Motor neuron (in vitro differentiated cells): Measurements from ENCODE around the gene LMTK3. TPM values are rescaled to one million over a fixed set of nuclear protein-coding genes. Genes with fewer than 3 reads are reported as not detected.

ENCODE experiments used
- ATAC-seq, 8 experiments: fragments of 200-7000 bp; cut with Tn5 transposase; replicated peaks in 6 of 8; 2 replicates each; pipeline ENCODE4 v1.8.0; 2021; ENCODE audit warnings: mild to moderate bottlenecking in 8 of 8, moderate library complexity in 8 of 8
- H3K27ac ChIP-seq, 2 donors: fragments of 250-450 bp; sonication (Bioruptor Pico); 2 replicates each; pipeline ENCODE4 v1.9.0; 2021; ENCODE audit warnings: antibody characterized with exemption in 2 of 2, mild to moderate bottlenecking in 2 of 2, moderate library complexity in 1 of 2
- H3K4me1 ChIP-seq, 2 donors: fragments of 250-450 bp; sonication (Bioruptor Pico); replicated peaks in 1 of 2; 2 replicates each; pipeline ENCODE4 v1.6.1; 2021; ENCODE audit warnings: antibody characterized with exemption in 2 of 2, mild to moderate bottlenecking in 2 of 2, moderate library complexity in 1 of 2
- H3K4me3 ChIP-seq, 5 donors: fragments of 250-450 bp; sonication (Bioruptor Pico); 2 replicates each; pipeline ENCODE4 v1.9.0; 2021; ENCODE audit warnings: antibody characterized with exemption in 5 of 5, mild to moderate bottlenecking in 5 of 5, moderate library complexity in 4 of 5
- WGBS, 10 experiments: fragments of 450-650 bp; shearing (Covaris generic); methylation state at CpG; one replicate each; pipeline ENCODE4 v1.0.0; 2022; 5-methylcytosine and 5-hydroxymethylcytosine counted together
- in situ Hi-C, 9 experiments: fragments of 400-800 bp; cut with MboI; loops; one replicate each; pipeline ENCODE4 v1.15.0; 2021; ENCODE audit warnings: low sequenced_read_pairs in 9 of 9, low pct_unique_long_range_greater_than_20kb in 2 of 9; ENCODE audit not compliant: unreplicated experiment in 9 of 9
- total RNA-seq, 8 experiments: library from RNA; unstranded; fragments of 300-600 nt; gene quantifications; 2 replicates each; pipeline versions ENCODE4 v1.2.3 to v1.2.4, GENCODE V29; 2022

LMTK3 gene
- total RNA-seq, 8 experiments from 2014 or later: 0.25 to 17.5 (median 6.1) TPM

GRCh38 chr19:48442116-48443035, 69.3 kb downstream of the LMTK3 start:
- no peak overlapping the region for H3K27ac ChIP-seq
- no peak overlapping the region for H3K4me3 ChIP-seq
- 80 to 100% (median 100%) methylated on average over 1 to 2 of the region's 94 CpGs; no CpG with 5 or more reads in 7 of the 10 experiments for WGBS, 10 experiments
- ATAC-seq: no peak
- peaks cover 13 to 16% of the 10 kb centered on the region in 2 donors for H3K4me1 ChIP-seq
- in situ Hi-C loops: no loop called here

- no peak overlapping the region for H3K27ac ChIP-seq
- in situ Hi-C loops: no loop called here
- peaks cover 11 to 12% of the 10 kb centered on the region in 2 donors for H3K4me1 ChIP-seq
- WGBS, 10 experiments: 80 to 100% (median 90%) methylated on average over 1 to 12 of the region's 20 CpGs; no CpG with 5 or more reads in 3 of the 10 experiments
- no peak for ATAC-seq
- H3K4me3 ChIP-seq: no peak overlapping the region
Measured at GRCh38 chr19:48441360-48442050, 70.1 kb downstream of the LMTK3 start.

GRCh38 chr19:48436586-48436985, 75.0 kb downstream of the LMTK3 start:
- Histone ChIP-seq H3K4me1 (no peaks in the 10 kb centered on the region), H3K27ac (no peak overlapping the region), H3K4me3 (no peak overlapping the region)
- ATAC-seq: no peak
- 59 to 86% (median 72%) methylated on average over 2 to 4 of the region's 5 CpGs; no CpG with 5 or more reads in 7 of the 10 experiments for WGBS, 10 experiments
- in situ Hi-C loops: no loop called here

Other genes with a start within 250 kb of the LMTK3 start
- 1 to 10 TPM in 6 of 8 experiments, under 1 TPM in 2; 0.15 to 6.4 (median 4.0) TPM for gene ZNF114, start 241.8 kb downstream of the LMTK3 start, total RNA-seq
- 100 to 1,000 TPM in 2 of 8 experiments, 10 to 100 TPM in 4, 1 to 10 TPM in 2; 5.3 to 382 (median 35.3) TPM for gene EMP3, start 186.3 kb downstream of the LMTK3 start, total RNA-seq
- 10 to 100 TPM in 1 of 8 experiments, 1 to 10 TPM in 7; 4.0 to 12.7 (median 7.9) TPM for gene TMEM143, start 147.9 kb downstream of the LMTK3 start, total RNA-seq
- 1 to 10 TPM in 1 of 8 experiments, not detected in 7; 1.4 TPM for gene SYNGR4, start 147.5 kb downstream of the LMTK3 start, total RNA-seq
- gene KDELR1, start 120.3 kb downstream of the LMTK3 start, total RNA-seq: 100 to 1,000 TPM in 4 of 8 experiments, 10 to 100 TPM in 4; 79.6 to 120 (median 96.8) TPM
- 1 to 10 TPM in 4 of 8 experiments, under 1 TPM in 4; 0.31 to 3.2 (median 1.2) TPM for gene GRIN2D, start 118.2 kb downstream of the LMTK3 start, total RNA-seq
- gene GRWD1, start 65.9 kb downstream of the LMTK3 start, total RNA-seq: 10 to 100 TPM; 10.6 to 46.5 (median 21.8) TPM
- 1 to 10 TPM in 3 of 8 experiments, under 1 TPM in 5; 0.49 to 1.3 (median 0.86) TPM for gene KCNJ14, start 56.3 kb downstream of the LMTK3 start, total RNA-seq
- 10 to 100 TPM; 17.3 to 84.5 (median 39.3) TPM for gene CYTH2, start 42.5 kb downstream of the LMTK3 start, total RNA-seq
- 1 to 10 TPM in 1 of 8 experiments, under 1 TPM in 7; 0.16 to 1.9 (median 0.54) TPM for gene SULT2B1, start 40.3 kb upstream of the LMTK3 start, total RNA-seq
- gene SPACA4, start 94.9 kb upstream of the LMTK3 start, total RNA-seq: under 1 TPM in 4 of 8 experiments, not detected in 4; 0.22 to 0.66 (median 0.50) TPM
- gene FAM83E, start 103.2 kb upstream of the LMTK3 start, total RNA-seq: 1 to 10 TPM in 4 of 8 experiments, under 1 TPM in 4; 0.54 to 2.5 (median 1.1) TPM
- gene RPL18, start 107.3 kb upstream of the LMTK3 start, total RNA-seq: 1,000 to 10,000 TPM; 1,630 to 4,209 (median 2,425) TPM
- gene SPHK2, start 107.7 kb upstream of the LMTK3 start, total RNA-seq: 10 to 100 TPM in 7 of 8 experiments, 1 to 10 TPM in 1; 8.9 to 29.5 (median 16.1) TPM
- gene DBP, start 125.5 kb upstream of the LMTK3 start, total RNA-seq: 10 to 100 TPM in 4 of 8 experiments, 1 to 10 TPM in 4; 3.3 to 19.6 (median 10.4) TPM
- 10 to 100 TPM; 18.4 to 62.1 (median 32.0) TPM for gene CA11, start 134.4 kb upstream of the LMTK3 start, total RNA-seq
- 1 to 10 TPM in 1 of 8 experiments, under 1 TPM in 6, not detected in 1; 0.16 to 1.3 (median 0.50) TPM for gene NTN5, start 161.2 kb upstream of the LMTK3 start, total RNA-seq
- gene FUT2, start 184.1 kb upstream of the LMTK3 start, total RNA-seq: 1 to 10 TPM in 6 of 8 experiments, under 1 TPM in 2; 0.79 to 4.7 (median 1.9) TPM
- gene MAMSTR, start 207.9 kb upstream of the LMTK3 start, total RNA-seq: 1 to 10 TPM in 6 of 8 experiments, under 1 TPM in 2; 0.71 to 5.0 (median 1.7) TPM
- 1 to 10 TPM in 2 of 8 experiments, under 1 TPM in 5, not detected in 1; 0.33 to 9.4 (median 0.42) TPM for gene RASIP1, start 228.8 kb upstream of the LMTK3 start, total RNA-seq
- under 1 TPM in 7 of 8 experiments, not detected in 1; 0.14 to 0.76 (median 0.49) TPM for gene IZUMO1, start 235.1 kb upstream of the LMTK3 start, total RNA-seq
- gene FUT1, start 240.8 kb upstream of the LMTK3 start, total RNA-seq: 1 to 10 TPM in 1 of 8 experiments, under 1 TPM in 7; 0.13 to 3.7 (median 0.47) TPM
- gene FGF21, start 243.7 kb upstream of the LMTK3 start, total RNA-seq: under 1 TPM in 2 of 8 experiments, not detected in 6; 0.28 to 0.29 TPM